Peyer's patch (tissue), 4 donors: ENCODE results near the gene MAD1L1. TPM values are rescaled to one million over a fixed set of nuclear protein-coding genes. Genes with fewer than 3 reads are reported as not detected.

Experiments used
- DNase-seq, 3 donors: peaks; one replicate each; pipeline ENCODE4 v3.0.0-alpha.2; 2017 to 2019
- H3K27ac ChIP-seq, 4 donors: fragments of 200-600 bp; sonication (generic); one replicate each; pipeline ENCODE4 v1.5.1; 2016 to 2019
- H3K27me3 ChIP-seq, 2 donors: fragments of 200-600 bp; sonication (generic); one replicate each; pipeline ENCODE4 v1.5.1; 2019
- H3K36me3 ChIP-seq, 3 donors: fragments of 200-600 bp; sonication (generic); one replicate each; pipeline ENCODE4 v1.5.1; 2016 to 2019
- H3K4me1 ChIP-seq, 4 donors: fragments of 200-600 bp; sonication (generic); one replicate each; pipeline ENCODE4 v1.5.1; 2016 to 2019
- H3K4me3 ChIP-seq, 4 donors: fragments of 200-600 bp; sonication (generic); 1 replicate in 3 of 4; 2 replicates in 1 of 4; pipeline ENCODE4 v1.5.1; 2016 to 2019; ENCODE audit warnings: mild to moderate bottlenecking in 1 of 4
- H3K9me3 ChIP-seq, 4 donors: fragments of 200-600 bp; sonication (generic); one replicate each; pipeline ENCODE4 v1.5.1; 2016 to 2019; ENCODE audit warnings: mild to moderate bottlenecking in 1 of 4
- POLR2A ChIP-seq, 2 donors: fragments of 450-650 bp; IDR thresholded peaks; one replicate each; pipeline ENCODE4 v1.5.1; 2017; ENCODE audit warnings: antibody characterized with exemption in 2 of 2, mild to moderate bottlenecking in 2 of 2, moderate library complexity in 2 of 2
- total RNA-seq, 4 donors: library from RNA; depleted of rRNA; stranded (reverse); fragments of >200 nt; gene quantifications; one replicate each; pipeline ENCODE4 v1.1.0, GENCODE V29; 2016
- TF ChIP-seq, protein P1 (sequence below), 6 experiments: fragments of 450-650 bp in 4 of 6; fragments of 200-600 bp in 2 of 6; sonication (generic) in 1 of 6; IDR thresholded peaks; one replicate each; pipeline ENCODE4 v1.5.1; 2017 to 2019; ENCODE audit warnings: antibody characterized with exemption in 6 of 6, mild to moderate bottlenecking in 3 of 6, moderate library complexity in 1 of 6

The MAD1L1 gene
- total RNA-seq, 4 donors from 2014 or later, result 43.9 to 417 (median 59.1) TPM

DNA sequence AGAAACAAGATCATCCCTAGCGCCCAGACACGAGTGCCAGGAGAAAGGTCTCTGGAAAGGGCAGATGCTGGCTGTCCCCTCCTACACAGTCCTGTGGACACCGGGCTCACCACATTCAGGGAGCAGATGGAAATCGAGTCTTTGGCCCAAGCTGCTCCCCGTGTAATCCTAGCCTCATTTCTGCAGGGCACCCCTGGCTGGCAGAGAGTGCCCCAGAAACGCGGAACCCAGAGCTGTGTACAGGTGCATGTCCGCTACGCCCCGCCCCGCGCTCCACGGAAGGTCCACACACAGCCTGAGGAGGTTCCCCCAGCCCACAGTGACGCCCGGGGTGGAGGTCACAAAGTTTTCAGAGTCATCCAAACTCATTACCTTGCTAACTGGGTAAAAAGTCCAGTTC, 202.8 kb downstream of the MAD1L1 start:
- Histone ChIP-seq H3K36me3 (no peaks in the 10 kb centered on the region), H3K27me3 (no peaks in the 10 kb centered on the region), H3K27ac (no peak overlapping the region), H3K9me3 (peaks cover 0 to 12% (median 2%) of the 10 kb centered on the region in 4 donors), H3K4me1 (peaks cover 0 to 10% (median 0%) of the 10 kb centered on the region in 4 donors), H3K4me3 (no peak overlapping the region)
- DNase-seq, result peak in 1 of 3 donors; percentile 26
- TF ChIP-seq POLR2A (IDR thresholded peaks at IDR 0.05), result no peak
- TF ChIP-seq, protein P1, sequence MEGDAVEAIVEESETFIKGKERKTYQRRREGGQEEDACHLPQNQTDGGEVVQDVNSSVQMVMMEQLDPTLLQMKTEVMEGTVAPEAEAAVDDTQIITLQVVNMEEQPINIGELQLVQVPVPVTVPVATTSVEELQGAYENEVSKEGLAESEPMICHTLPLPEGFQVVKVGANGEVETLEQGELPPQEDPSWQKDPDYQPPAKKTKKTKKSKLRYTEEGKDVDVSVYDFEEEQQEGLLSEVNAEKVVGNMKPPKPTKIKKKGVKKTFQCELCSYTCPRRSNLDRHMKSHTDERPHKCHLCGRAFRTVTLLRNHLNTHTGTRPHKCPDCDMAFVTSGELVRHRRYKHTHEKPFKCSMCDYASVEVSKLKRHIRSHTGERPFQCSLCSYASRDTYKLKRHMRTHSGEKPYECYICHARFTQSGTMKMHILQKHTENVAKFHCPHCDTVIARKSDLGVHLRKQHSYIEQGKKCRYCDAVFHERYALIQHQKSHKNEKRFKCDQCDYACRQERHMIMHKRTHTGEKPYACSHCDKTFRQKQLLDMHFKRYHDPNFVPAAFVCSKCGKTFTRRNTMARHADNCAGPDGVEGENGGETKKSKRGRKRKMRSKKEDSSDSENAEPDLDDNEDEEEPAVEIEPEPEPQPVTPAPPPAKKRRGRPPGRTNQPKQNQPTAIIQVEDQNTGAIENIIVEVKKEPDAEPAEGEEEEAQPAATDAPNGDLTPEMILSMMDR (IDR thresholded peaks at IDR 0.05), result no peak

DNA sequence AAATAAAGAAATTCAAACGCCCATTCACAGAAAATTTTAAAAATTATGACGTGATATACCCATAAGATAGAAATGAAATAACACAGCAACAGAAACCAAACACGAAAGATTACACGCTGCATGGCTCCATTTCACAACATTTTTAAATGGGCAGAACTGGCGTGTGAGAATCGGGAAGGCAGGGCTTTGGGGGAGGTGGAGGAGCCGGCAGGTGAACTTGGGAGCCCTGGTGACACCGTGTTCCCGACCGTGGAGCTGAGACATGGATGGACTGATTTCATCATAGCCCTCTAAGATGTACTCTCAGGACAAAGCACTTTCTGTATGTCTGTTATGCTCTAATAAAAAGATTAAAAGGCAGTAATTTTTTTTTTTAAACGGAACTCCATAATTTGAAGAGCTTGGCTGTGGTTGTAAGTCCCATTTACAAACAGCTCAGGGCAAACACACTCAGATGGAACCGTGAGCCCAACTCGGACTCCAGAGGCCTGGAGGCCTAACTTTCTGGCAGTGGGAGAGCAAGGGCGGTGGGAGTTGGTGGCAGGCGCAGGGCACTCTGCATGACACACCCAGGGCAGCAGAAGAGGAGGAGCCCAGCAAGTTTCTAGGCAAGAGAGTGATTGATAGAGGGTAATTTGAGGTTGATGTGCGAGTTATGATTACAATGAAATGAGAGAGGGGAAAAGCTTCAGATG, 203.4 kb downstream of the MAD1L1 start:
- no peaks in the 10 kb centered on the region for H3K27me3 ChIP-seq
- no peaks in the 10 kb centered on the region for H3K36me3 ChIP-seq
- H3K4me1 ChIP-seq, result peaks cover 0 to 10% (median 0%) of the 10 kb centered on the region in 4 donors
- TF ChIP-seq, protein P1 (IDR thresholded peaks at IDR 0.05), result no peak
- no peak overlapping the region for H3K27ac ChIP-seq
- H3K9me3 ChIP-seq, result peaks cover 0 to 17% (median 2%) of the 10 kb centered on the region in 4 donors
- H3K4me3 ChIP-seq, result no peak overlapping the region
- no peak for DNase-seq

DNA sequence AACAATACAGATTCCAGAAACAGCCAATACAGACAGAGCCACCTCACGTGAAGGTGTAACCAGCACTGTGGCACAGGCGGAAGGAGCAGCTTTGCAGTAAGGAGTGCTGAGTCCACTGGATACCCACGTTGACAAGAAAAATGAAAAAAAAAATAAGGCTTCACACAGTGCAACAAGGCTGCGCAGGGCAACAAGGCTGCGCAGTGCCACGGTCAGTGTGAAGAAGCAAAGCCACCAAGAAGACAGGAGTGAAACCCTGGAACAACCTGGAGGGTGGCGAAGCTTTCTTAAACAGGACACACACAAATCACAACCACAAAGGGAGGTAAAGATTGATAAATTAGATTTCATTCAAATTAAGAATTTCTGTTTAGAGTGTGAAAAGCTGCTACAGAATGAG, 204.0 kb downstream of the MAD1L1 start:
- Histone ChIP-seq H3K4me1 (peaks cover 0 to 10% (median 0%) of the 10 kb centered on the region in 4 donors), H3K4me3 (no peak overlapping the region), H3K27me3 (no peaks in the 10 kb centered on the region), H3K27ac (no peak overlapping the region), H3K9me3 (peaks cover 0 to 17% (median 2%) of the 10 kb centered on the region in 4 donors), H3K36me3 (no peaks in the 10 kb centered on the region)
- peak in 1 of 3 donors; percentile 13 for DNase-seq
- TF ChIP-seq, protein P1 (IDR thresholded peaks at IDR 0.05), result no peak
- no peak for TF ChIP-seq POLR2A (IDR thresholded peaks at IDR 0.05)

DNA sequence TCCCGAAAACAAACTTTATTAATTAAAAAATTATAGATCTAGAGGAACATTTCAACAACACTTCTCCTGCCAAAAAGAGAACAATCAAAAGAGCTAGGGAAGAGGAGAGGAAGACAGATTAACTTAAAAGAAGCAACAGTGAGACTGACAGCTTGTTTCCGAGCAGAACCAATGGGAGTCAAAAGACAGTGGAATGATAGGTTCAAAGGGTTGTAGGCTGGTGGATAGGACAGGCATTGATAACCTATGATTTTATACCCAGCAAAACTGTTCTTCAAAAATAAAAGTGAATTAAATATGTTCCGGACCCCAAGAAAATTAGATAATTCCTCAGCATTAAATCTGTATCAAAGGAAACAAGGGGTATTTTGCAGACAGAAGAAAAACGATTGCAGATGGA, 207.6 kb downstream of the MAD1L1 start:
- H3K36me3 ChIP-seq, result no peaks in the 10 kb centered on the region
- H3K4me3 ChIP-seq, result no peak overlapping the region
- no peaks in the 10 kb centered on the region for H3K27me3 ChIP-seq
- H3K27ac ChIP-seq, result no peak overlapping the region
- DNase-seq, result no peak
- H3K4me1 ChIP-seq, result peaks cover 0 to 4% (median under 1%) of the 10 kb centered on the region in 4 donors
- H3K9me3 ChIP-seq, result peaks cover 0 to 17% (median 2%) of the 10 kb centered on the region in 4 donors
- TF ChIP-seq, protein P1 (IDR thresholded peaks at IDR 0.05), result no peak
- no peak for TF ChIP-seq POLR2A (IDR thresholded peaks at IDR 0.05)

GRCh38 chr7:2024567-2024918, 208.2 kb downstream of the MAD1L1 start:
- Histone ChIP-seq H3K27ac (no peak overlapping the region), H3K27me3 (no peaks in the 10 kb centered on the region), H3K36me3 (no peaks in the 10 kb centered on the region), H3K9me3 (peaks cover 0 to 17% (median 2%) of the 10 kb centered on the region in 4 donors), H3K4me3 (no peak overlapping the region), H3K4me1 (peaks cover 0 to 7% (median 4%) of the 10 kb centered on the region in 4 donors)
- TF ChIP-seq POLR2A (IDR thresholded peaks at IDR 0.05), result no peak
- TF ChIP-seq, protein P1 (IDR thresholded peaks at IDR 0.05), result no peak
- peak in 1 of 3 donors; percentile 21 for DNase-seq
